GM18873 (cell line): ENCODE data around the gene DEPDC1B.
"Not testable (repeated sequence)": the region's sequence is repeated elsewhere in the genome, so short reads cannot be mapped to it uniquely, and the experiment has no call there.

ENCODE experiments used
- ATAC-seq: cut with Tn5 transposase; IDR thresholded peaks from one replicate; pipeline ENCODE4 v1.9.1; 2021; ENCODE audit warnings: mild to moderate bottlenecking, moderate library complexity, moderate number of reproducible peaks; ENCODE audit not compliant: unreplicated experiment, low FRiP score

The DEPDC1B gene

DNA sequence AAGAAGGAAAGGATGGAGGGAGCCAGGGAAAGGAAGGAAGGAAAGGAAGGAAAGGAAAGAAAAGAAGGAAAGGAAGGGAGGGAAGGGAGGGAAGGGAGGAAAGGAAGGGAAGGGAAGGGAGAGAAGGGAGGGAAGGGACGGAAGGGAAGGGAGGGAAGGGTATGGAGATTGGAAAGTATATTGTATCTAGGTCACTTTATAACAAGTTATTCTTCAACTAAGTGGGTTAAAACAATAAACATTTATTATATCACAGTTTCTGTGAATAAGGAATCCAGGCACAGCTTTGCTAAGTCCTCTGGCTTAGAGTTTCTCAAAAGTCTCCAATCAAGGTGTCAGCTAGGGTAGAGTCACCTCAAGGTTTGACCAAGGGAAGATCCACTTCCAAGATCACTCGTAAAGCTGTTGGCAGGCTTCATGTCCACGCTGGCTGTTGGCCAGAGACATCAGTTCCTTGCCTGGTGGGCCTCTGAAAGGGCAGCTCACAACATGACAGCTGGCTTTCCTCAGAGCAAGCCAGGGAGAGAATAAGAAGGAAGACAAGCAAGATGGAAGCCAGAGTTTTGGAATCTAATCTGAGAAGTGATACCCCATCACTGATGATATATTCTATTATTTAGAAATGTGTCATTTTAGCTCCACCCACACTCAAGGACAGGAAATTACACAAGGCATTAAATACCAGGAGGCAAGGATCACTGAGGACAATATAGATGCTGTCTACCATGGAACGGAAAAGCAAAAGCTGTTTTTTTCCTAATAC is 105.1 kb downstream of the DEPDC1B start:
- ATAC-seq, result no peak

DNA sequence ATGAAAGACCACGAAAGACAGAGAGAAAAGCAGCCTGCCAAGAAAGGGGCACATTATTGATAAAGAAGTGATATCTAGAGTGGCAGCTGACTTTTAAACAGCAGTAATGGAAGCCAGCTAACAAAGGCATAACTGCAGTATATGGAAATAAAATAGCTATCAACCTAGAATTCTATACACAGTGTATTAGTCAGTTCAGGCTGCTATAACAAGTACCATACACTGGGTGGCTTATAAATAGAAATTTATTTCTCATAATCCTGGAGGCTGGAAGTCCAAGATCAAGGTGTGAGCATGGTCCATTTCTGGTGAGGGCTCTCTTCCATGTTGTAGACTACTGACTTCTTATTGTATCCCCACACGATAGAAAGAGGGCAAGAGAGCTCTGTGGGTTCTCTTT is 109.8 kb downstream of the DEPDC1B start:
- no peak for ATAC-seq

DNA sequence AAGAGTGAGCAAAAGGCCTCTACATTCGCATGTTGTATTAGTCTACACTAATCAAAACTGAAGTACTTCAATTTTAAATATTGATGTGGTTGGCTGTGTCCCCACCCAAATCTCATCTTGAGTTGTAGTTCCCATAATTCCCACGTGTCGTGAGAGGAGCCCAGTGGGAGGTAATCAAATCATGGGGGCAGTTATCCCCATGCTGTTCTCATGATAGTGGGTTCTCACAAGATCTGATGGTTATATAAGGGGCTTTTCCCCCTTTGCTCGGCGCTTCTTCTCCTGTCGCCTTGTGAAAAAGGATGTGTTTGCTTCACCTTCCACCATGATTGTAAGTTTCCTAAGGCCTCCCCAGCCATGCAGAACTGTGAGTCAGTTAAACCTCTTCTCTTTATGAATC is 112.7 kb downstream of the DEPDC1B start:
- ATAC-seq, result not testable (repeated sequence)

DNA sequence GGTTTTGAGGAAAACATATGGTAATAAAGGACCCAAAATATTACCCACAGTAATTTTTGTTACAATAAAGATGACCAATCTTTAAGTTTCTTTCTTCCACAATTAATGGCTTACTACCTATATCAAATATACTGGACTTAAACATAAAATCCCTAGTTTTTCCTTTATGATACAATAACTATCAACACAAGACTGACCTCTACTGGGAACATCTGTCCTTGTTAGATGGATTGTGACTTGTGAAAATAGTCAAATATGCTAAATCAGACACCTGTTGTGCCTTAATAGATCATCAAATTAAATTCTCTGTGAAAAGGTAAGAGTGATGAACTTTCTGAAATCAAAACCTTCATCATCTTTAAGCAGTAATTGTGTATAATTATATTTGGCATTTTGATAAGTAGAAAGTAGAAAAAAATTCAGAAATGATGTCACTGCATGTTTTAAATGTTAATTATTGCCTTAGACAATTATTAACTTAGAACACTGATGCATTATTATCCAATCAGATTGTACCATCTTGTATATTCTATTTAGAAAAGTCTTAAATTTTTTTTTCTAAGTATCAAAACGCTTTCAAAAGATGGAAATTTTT is 113.6 kb downstream of the DEPDC1B start:
- no peak for ATAC-seq

DNA sequence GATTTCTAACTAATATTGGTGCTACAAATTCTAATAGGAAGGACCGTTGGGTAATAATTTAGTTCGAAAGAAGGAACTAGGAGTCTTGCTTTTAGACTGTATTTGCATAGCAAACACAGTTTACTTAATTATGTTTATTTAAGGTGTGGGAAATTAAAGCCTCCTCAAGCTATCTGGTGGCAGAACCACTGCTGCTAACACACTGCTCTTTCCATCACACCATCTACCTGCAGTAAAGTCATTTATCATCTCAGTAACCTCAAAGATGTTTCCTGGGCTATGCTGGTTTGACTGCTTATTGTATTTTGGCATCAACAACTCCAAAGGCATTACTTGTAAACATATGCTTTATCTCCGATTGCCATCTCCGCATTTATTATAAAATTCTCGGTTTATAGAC is 114.3 kb downstream of the DEPDC1B start:
- no peak for ATAC-seq

DNA sequence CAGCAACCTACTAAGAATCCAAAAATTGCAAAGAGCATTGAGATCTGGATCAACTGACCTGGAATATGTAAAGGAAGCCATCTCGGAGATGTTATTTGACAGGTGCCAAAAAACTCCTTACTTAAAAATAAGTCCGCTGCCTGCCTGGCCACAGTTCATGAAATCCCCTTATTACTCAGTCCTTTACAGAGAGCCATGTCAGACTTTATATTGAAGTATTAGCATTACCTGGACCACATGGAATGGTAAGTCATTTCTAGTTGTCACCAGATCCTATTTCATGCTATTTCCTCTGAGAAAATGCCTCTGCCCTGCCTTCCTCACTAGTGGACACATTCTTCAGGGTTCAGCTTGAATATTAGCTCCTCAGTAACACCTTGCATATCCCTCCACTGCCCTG is 115.7 kb downstream of the DEPDC1B start:
- ATAC-seq, result no peak

DNA sequence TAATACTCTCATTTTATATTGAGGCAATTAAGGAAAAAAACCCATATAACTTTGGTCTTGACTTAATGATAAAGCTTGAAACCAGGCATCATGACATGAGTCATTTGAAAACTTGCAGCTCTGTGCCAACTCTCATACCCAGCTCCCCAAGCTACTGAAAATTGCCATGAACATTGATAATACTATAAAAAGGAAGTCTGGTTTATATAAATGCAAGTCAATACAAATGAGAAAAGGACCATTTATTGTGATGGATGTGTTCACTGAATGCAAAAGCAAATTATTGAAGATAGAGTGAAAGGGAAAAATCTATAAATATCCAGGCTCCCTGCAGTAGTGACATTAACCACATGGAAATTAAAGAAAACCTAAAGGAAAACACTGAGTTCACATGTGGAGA is 116.3 kb downstream of the DEPDC1B start:
- ATAC-seq, result no peak

DNA sequence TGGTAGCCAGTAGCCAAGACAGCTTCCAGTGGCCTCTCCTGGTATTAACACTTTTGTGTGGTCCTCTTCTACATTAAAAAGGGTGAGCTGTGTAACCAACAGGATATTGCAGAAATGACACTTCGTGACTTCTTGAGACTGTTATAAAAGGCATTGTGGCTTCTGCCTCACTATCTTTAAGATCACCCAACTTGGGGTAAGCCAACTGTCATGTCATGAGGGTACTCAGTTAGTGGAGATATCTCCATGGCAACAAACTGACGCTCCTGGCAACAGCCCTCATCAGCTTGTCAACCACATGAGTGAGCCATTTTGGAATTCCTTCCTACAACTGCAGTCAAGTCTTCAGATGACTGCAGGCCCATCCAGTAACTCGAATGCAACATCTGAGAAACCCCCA is 121.7 kb downstream of the DEPDC1B start:
- no peak for ATAC-seq

DNA sequence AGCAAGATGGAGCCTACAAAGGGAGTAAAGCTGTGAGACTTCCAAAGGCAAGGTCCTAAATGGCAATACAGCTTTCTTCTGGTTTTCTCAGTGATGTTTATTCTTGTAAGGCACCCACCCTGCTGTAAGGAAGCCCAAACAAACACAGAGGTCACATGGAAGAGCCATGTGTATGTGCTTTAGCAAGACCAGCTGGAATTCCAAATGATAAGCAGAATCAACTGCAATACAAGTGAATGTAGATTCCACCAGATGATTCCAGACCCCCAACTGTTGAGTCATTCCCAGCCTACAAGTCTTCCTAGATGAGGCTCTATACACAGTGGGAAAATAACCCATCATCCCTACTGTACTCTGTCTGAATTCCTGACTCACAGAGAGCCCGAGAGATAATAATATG is 122.8 kb downstream of the DEPDC1B start:
- ATAC-seq, result no peak

DNA sequence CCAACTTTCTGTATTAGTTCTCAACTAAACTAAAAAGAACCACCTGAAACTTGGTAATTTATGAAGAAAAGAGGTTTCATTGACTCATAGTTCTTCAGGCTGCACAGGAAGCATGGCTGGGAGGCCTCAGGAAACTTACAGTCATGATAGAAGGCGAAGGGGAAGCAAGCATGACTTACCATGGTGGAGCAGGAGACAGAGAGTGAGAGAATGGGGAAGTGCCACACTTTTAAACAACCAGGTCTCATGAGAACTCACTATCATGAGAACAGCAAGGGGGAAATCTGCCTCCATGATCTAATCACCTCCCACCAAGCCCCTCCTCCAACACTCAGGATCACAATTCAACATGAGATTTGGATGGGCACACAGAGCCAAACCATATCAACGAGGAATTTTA is 123.5 kb downstream of the DEPDC1B start:
- ATAC-seq, result no peak

DNA sequence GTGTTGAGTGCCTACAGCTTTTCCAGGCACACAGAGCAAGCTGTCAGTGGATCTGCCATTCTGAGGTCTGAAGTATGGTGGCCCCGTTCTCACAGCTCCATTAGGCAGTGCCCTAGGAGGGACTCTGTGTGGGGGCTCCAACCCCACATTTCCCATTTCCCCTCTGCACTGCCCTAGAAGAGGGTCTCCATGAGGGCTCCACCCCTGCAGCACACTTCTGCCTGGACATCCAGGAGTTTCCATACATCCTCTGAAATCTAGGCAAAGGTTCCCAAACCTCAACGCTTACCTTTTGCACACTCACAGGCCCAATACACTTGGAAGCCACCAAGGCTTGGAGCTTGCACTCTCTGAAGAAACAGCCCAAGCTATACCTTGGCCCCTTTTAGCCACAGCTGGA is 131.3 kb downstream of the DEPDC1B start:
- ATAC-seq, result no peak

DNA sequence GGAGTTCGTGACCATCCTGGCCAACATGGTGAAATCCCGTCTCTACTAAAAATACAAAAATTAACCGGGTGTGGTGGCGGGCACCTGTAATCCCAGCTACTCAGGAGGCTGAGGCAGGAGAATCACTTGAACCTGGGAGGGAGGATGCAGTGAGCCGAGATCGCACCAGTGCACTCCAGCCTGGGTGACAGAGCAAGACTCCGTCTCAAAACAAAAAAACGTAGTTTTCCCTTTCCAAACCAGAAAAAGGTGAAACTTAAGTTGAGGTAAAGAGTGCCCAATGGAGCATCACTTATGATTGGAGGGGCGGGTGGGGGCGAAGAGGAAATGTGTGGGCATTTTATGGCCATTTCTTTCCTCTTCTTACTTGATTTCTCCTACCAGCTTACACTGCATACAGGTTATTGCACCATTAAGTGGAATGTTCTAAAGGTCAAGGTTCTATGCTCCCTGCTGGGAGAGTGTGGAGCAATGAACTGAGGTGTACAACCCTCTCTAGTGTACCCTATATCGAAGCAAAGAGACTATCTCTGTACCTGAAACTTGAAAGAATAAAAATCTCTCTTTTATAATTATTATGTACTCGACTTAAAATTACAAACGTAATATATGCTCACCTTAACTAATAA is 136.2 kb downstream of the DEPDC1B start:
- no peak for ATAC-seq

DNA sequence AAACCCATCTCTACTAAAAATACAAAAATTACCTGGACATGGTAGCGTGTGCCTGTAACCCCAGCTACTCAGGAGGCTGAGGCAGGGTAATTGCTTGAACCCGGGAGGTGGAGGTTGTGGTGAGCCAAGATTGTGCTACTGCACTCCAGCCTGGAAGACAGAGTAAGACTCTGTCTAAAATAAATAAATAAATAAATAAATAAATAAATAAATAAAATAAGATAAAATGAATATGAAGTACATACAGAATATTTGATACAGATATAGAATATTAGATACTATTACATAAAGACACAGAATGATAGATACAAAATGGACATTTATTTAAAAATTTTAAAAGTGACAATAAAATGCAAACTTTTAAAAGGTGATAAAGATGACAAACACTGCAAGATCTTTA is 146.7 kb downstream of the DEPDC1B start:
- not testable (repeated sequence) for ATAC-seq

DNA sequence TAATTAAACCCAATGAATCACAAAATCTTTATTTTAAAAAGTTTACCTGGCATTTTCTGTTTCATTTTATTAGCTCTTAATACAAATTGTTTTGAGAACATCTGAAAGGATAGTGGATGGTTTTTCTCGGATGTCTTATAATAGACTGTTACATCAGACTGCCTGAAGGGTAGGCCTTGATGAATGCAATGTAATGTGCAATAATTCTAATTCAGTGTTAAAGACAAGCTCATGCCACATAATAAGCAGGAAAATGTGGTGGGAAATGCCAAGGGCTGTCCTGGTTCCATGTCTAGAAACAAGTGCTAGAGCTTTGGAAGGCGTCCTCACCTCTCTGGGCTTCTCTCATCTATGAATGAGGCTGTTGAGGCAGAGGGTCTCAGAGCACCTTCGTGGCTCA is 148.1 kb downstream of the DEPDC1B start:
- no peak for ATAC-seq

DNA sequence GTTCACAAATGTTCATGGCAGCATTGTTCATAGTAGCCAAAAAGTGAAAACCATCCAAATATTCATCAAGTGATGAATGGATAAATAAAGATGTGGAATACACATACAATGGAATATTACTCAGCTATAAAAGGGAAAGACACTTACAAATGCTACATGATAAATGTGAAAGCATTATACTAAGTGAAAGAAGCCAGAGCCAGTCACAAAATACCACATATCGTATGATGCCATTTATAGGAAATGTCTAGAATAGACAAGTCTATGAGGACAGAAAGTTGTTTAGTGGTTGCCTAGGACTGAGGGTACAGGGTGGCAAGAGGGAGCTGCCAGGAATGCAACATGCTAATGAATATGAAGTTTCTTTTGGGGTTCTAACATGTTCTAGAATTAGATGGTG is 148.7 kb downstream of the DEPDC1B start:
- no peak for ATAC-seq

DNA sequence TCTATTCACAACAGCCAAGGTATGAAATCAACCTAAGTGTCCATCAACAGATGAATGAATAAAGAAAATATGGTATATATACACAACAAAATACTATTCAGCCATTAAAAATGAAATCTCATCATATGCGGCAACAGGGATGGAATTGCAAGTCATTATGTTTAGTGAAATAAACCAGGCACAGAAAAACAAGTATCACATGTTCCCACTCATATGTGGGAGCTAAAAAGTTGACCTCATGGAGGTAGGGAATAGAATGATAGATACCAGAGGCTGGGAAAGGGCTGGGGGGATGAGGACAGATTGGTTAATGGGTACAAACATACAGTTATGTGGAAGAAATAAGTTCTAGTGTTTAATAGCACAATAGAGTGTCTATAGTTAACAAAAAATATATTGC is 149.7 kb downstream of the DEPDC1B start:
- no peak for ATAC-seq

DNA sequence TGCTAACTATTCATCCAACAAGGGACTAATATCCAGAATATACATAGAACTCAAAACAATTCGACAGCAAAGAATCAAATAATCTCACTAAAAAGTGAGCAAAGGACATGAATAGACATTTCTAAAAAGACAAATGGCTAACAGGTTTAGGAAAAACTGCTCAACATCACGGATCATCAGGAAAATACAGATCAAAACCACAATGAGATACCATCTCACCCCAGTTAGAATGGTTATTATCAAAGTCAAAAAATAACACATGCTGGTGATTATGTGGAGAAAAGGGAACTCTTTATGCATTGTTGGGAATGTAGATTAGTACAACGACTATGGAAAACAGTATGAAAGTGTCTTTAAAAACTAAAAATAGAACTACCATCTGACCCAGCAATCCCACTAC is 150.1 kb downstream of the DEPDC1B start:
- no peak for ATAC-seq
